Mesenchymal stem cell (in vitro differentiated cells and primary cell): ENCODE data around the gene SPATA2L.

Source experiments
- DNase-seq: peaks from one replicate; pipeline ENCODE4 v3.0.0-alpha.2; 2013
- H2AFZ ChIP-seq: one replicate; pipeline ENCODE4 v1.6.1; 2013; ENCODE audit warnings: low read depth, mild to moderate bottlenecking, control low read depth, inconsistent platforms, low read length, moderate library complexity
- H2AK5ac ChIP-seq: 2 replicates; pipeline ENCODE4 v1.6.1; 2013; ENCODE audit warnings: low read length, moderate library complexity, mild to moderate bottlenecking, inconsistent platforms; ENCODE audit not compliant: severe bottlenecking
- H2BK120ac ChIP-seq: one replicate; pipeline ENCODE4 v1.6.1; 2013; ENCODE audit warnings: low read depth, mild to moderate bottlenecking, inconsistent platforms, low read length, moderate library complexity
- H2BK12ac ChIP-seq, 2 experiments: one replicate each; pipeline ENCODE4 v1.6.1; 2013; ENCODE audit warnings: inconsistent platforms in 2 of 2, low read length in 2 of 2, mild to moderate bottlenecking in 2 of 2, moderate library complexity in 2 of 2, control low read depth in 1 of 2
- H2BK15ac ChIP-seq: one replicate; pipeline ENCODE4 v1.6.1; 2013; ENCODE audit warnings: mild to moderate bottlenecking, low read depth, inconsistent platforms; ENCODE audit not compliant: poor library complexity, severe bottlenecking
- H2BK5ac ChIP-seq: 2 replicates; pipeline ENCODE4 v1.6.1; 2013; ENCODE audit warnings: low read depth, mild to moderate bottlenecking, low read length, control low read depth, inconsistent platforms; ENCODE audit not compliant: poor library complexity, severe bottlenecking
- H3K14ac ChIP-seq, 2 experiments: one replicate each; pipeline ENCODE4 v1.6.1; 2013; ENCODE audit warnings: inconsistent platforms in 2 of 2, low read length in 2 of 2, control low read depth in 1 of 2, mild to moderate bottlenecking in 1 of 2, moderate library complexity in 1 of 2
- H3K18ac ChIP-seq, 2 experiments: one replicate each; pipeline ENCODE4 v1.6.1; 2013; ENCODE audit warnings: inconsistent platforms in 2 of 2, low read length in 2 of 2, control low read depth in 1 of 2, low read depth in 1 of 2, mild to moderate bottlenecking in 1 of 2
- H3K23ac ChIP-seq, 2 experiments: one replicate each; pipeline ENCODE4 v1.6.1; 2013; ENCODE audit warnings: inconsistent platforms in 2 of 2, low read length in 2 of 2, mild to moderate bottlenecking in 2 of 2, moderate library complexity in 2 of 2, control low read depth in 1 of 2
- H3K27ac ChIP-seq: 2 replicates; pipeline ENCODE4 v1.5.1; 2013; ENCODE audit warnings: mild to moderate bottlenecking, moderate library complexity, low read length, control low read depth, inconsistent platforms; ENCODE audit not compliant: poor library complexity, severe bottlenecking
- H3K27me3 ChIP-seq, 2 experiments: 2 replicates each; pipeline versions ENCODE4 v1.6.1 to v1.7.0; 2013; ENCODE audit warnings: low read length in 2 of 2, mild to moderate bottlenecking in 2 of 2, moderate library complexity in 2 of 2, control low read depth in 1 of 2, inconsistent platforms in 1 of 2; ENCODE audit not compliant: control insufficient read depth in 1 of 2, insufficient read depth in 1 of 2
- H3K36me3 ChIP-seq, 2 experiments: 2 replicates each; pipeline versions ENCODE4 v1.6.1 to v1.7.0; 2013; ENCODE audit warnings: low read length in 2 of 2, control low read depth in 1 of 2, inconsistent platforms in 1 of 2, low read depth in 1 of 2, mild to moderate bottlenecking in 1 of 2; ENCODE audit not compliant: insufficient read depth in 2 of 2, control insufficient read depth in 1 of 2
- H3K4ac ChIP-seq, 2 experiments: one replicate each; pipeline ENCODE4 v1.6.1; 2013; ENCODE audit warnings: inconsistent platforms in 2 of 2, low read length in 2 of 2, mild to moderate bottlenecking in 2 of 2, moderate library complexity in 2 of 2, control low read depth in 1 of 2, low read depth in 1 of 2
- H3K4me1 ChIP-seq: 2 replicates; pipeline ENCODE4 v1.6.1; 2013; ENCODE audit warnings: low read depth, low read length, control low read depth; ENCODE audit not compliant: control insufficient read depth, insufficient read depth
- H3K4me2 ChIP-seq: 2 replicates; pipeline ENCODE4 v1.6.1; 2013; ENCODE audit warnings: low read length, mild to moderate bottlenecking, inconsistent platforms; ENCODE audit not compliant: poor library complexity, severe bottlenecking
- H3K4me3 ChIP-seq, 2 experiments: 2 replicates each; pipeline versions ENCODE4 v1.5.1 to v1.7.0; 2013; ENCODE audit warnings: low read length in 2 of 2, mild to moderate bottlenecking in 2 of 2, control low read depth in 1 of 2, low read depth in 1 of 2; ENCODE audit not compliant: insufficient read depth in 1 of 2
- H3K79me1 ChIP-seq: replicated peaks from 2 replicates; pipeline ENCODE4 v1.6.1; 2013; ENCODE audit warnings: mild to moderate bottlenecking, control low read depth, low read length, inconsistent platforms; ENCODE audit not compliant: poor library complexity, severe bottlenecking
- H3K9ac ChIP-seq: 2 replicates; pipeline ENCODE4 v1.7.0; 2013; ENCODE audit warnings: mild to moderate bottlenecking, low read length, moderate library complexity
- H3K9me3 ChIP-seq: 2 replicates; pipeline ENCODE4 v1.7.0; 2013; ENCODE audit warnings: mild to moderate bottlenecking, low read length; ENCODE audit not compliant: control insufficient read depth
- H4K8ac ChIP-seq: one replicate; pipeline ENCODE4 v1.6.1; 2013; ENCODE audit warnings: inconsistent platforms, mild to moderate bottlenecking, low read length, moderate library complexity
- H4K91ac ChIP-seq: one replicate; pipeline ENCODE4 v1.6.1; 2013; ENCODE audit warnings: mild to moderate bottlenecking, low read length, inconsistent platforms
- WGBS: methylation state at CpG from one replicate; pipeline ENCODE4 v1.1.7; 2013; ENCODE audit warnings: mixed read lengths; 5-methylcytosine and 5-hydroxymethylcytosine counted together

SPATA2L gene

DNA sequence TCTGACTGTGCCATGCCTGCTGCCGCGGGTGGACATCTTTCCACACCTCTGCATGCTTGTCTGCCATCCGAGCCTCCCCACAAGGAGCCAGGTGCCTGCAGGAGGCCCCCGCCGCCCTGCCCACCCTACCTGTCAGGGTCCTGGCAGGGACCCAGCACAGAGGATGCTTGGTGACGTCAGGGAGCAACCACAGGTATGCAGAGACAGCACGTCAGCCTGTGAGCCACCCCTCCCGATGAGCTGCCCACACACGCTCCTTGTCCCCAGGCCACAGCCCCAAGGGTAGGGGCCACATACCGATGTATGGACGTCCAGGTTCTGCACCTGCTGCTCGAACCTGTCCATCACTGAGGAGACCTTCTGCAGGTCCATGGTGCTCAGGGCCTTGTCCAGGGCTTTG is 54.6 kb downstream of the SPATA2L start:
- peaks cover under 1% of the 10 kb centered on the region for H3K4me1 ChIP-seq
- no peak overlapping the region for H3K9ac ChIP-seq
- no peak overlapping the region for H3K4me3 ChIP-seq
- no peak overlapping the region for H2BK5ac ChIP-seq
- H3K27me3 ChIP-seq = peaks cover 0 to 2% of the 10 kb centered on the region in 2 experiments
- no peak overlapping the region for H2AFZ ChIP-seq
- H3K79me1 ChIP-seq = peaks cover 15% of the 10 kb centered on the region
- H3K36me3 ChIP-seq = peaks cover 41 to 76% of the 10 kb centered on the region in 2 experiments
- DNase-seq = no peak
- WGBS = 95% methylated on average over 12 of the region's 12 CpGs
- H3K18ac ChIP-seq = no peak overlapping the region
- H3K9me3 ChIP-seq = no peaks in the 10 kb centered on the region
- no peak overlapping the region for H3K4me2 ChIP-seq
- no peak overlapping the region for H3K14ac ChIP-seq
- no peak overlapping the region for H2BK15ac ChIP-seq
- H2BK120ac ChIP-seq = no peak overlapping the region
- no peak overlapping the region for H4K8ac ChIP-seq
- no peak overlapping the region for H3K4ac ChIP-seq
- no peak overlapping the region for H2AK5ac ChIP-seq
- H4K91ac ChIP-seq = no peak overlapping the region
- H2BK12ac ChIP-seq = no peak overlapping the region
- no peak overlapping the region for H3K27ac ChIP-seq
- H3K23ac ChIP-seq = no peak overlapping the region
